ENCODE data around the gene NRG3.

GRCh38 chr10:82256275-82256674 lies 381.3 kb downstream of the NRG3 start:
- no peak for TF ChIP-seq CTCF (IDR thresholded peaks at IDR 0.05; ENCODE audit: low read depth, low read length, poor library complexity, severe bottlenecking)
- no peak for TF ChIP-seq EZH2phosphoT487 (IDR thresholded peaks at IDR 0.05; ENCODE audit: borderline replicate concordance, low read length)

Measured in DOHH2 (cell line).